Measurements from ENCODE around the gene PFDN5.

DNA sequence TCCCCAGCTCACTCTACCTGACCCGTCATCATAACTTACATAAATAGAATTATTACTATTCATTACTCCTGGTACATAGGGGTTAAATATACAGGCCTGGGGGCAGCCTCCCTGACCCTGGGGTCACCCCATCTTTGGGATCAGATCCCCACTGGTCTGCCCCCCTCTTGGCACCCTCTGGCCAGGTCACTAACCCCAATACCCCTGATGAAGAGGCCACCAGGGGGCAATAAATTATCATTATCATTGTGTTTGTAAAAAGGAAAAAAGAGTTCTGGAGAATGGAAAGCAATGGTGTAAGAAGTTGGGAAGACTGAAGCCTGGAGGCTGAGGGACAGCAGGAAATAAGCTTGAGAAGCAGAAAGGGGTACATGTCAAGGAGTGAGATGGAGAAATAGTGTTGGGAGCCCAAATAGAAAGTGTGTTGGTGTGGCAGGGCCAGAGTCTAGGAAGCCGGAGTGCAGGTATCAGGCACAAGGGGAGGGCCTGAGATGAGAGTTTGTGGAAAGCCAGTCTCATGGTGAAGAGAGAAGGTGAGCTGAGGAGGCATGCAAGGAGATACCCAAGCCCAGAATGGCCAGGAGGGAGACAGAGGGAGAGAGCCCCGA lies 32.2 kb downstream of the PFDN5 start:
- TF ChIP-seq, protein P1, sequence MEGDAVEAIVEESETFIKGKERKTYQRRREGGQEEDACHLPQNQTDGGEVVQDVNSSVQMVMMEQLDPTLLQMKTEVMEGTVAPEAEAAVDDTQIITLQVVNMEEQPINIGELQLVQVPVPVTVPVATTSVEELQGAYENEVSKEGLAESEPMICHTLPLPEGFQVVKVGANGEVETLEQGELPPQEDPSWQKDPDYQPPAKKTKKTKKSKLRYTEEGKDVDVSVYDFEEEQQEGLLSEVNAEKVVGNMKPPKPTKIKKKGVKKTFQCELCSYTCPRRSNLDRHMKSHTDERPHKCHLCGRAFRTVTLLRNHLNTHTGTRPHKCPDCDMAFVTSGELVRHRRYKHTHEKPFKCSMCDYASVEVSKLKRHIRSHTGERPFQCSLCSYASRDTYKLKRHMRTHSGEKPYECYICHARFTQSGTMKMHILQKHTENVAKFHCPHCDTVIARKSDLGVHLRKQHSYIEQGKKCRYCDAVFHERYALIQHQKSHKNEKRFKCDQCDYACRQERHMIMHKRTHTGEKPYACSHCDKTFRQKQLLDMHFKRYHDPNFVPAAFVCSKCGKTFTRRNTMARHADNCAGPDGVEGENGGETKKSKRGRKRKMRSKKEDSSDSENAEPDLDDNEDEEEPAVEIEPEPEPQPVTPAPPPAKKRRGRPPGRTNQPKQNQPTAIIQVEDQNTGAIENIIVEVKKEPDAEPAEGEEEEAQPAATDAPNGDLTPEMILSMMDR (IDR thresholded peaks at IDR 0.05; ENCODE audit: low read depth, low read length, missing input control) = peak; percentile 27
- TF ChIP-seq YY1 (IDR thresholded peaks at IDR 0.05) (no peak), RAD21 (IDR thresholded peaks at IDR 0.05) (peak; percentile 60 to 64), FOXA2 (IDR thresholded peaks at IDR 0.05) (no peak), JUND (IDR thresholded peaks at IDR 0.05) (no peak), RXRA (IDR thresholded peaks at IDR 0.05) (peak in 1 of 2 donors; percentile 14)
- TF ChIP-seq, protein P2, sequence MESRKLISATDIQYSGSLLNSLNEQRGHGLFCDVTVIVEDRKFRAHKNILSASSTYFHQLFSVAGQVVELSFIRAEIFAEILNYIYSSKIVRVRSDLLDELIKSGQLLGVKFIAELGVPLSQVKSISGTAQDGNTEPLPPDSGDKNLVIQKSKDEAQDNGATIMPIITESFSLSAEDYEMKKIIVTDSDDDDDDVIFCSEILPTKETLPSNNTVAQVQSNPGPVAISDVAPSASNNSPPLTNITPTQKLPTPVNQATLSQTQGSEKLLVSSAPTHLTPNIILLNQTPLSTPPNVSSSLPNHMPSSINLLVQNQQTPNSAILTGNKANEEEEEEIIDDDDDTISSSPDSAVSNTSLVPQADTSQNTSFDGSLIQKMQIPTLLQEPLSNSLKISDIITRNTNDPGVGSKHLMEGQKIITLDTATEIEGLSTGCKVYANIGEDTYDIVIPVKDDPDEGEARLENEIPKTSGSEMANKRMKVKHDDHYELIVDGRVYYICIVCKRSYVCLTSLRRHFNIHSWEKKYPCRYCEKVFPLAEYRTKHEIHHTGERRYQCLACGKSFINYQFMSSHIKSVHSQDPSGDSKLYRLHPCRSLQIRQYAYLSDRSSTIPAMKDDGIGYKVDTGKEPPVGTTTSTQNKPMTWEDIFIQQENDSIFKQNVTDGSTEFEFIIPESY (IDR thresholded peaks at IDR 0.05) = no peak

All from liver (tissue), 3 donors.